Measurements from ENCODE around the gene HERPUD1.
"Not testable (repeated sequence)": the region's sequence is repeated elsewhere in the genome, so short reads cannot be mapped to it uniquely, and the experiment has no call there.

Gene HERPUD1, protein sequence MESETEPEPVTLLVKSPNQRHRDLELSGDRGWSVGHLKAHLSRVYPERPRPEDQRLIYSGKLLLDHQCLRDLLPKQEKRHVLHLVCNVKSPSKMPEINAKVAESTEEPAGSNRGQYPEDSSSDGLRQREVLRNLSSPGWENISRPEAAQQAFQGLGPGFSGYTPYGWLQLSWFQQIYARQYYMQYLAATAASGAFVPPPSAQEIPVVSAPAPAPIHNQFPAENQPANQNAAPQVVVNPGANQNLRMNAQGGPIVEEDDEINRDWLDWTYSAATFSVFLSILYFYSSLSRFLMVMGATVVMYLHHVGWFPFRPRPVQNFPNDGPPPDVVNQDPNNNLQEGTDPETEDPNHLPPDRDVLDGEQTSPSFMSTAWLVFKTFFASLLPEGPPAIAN

DNA sequence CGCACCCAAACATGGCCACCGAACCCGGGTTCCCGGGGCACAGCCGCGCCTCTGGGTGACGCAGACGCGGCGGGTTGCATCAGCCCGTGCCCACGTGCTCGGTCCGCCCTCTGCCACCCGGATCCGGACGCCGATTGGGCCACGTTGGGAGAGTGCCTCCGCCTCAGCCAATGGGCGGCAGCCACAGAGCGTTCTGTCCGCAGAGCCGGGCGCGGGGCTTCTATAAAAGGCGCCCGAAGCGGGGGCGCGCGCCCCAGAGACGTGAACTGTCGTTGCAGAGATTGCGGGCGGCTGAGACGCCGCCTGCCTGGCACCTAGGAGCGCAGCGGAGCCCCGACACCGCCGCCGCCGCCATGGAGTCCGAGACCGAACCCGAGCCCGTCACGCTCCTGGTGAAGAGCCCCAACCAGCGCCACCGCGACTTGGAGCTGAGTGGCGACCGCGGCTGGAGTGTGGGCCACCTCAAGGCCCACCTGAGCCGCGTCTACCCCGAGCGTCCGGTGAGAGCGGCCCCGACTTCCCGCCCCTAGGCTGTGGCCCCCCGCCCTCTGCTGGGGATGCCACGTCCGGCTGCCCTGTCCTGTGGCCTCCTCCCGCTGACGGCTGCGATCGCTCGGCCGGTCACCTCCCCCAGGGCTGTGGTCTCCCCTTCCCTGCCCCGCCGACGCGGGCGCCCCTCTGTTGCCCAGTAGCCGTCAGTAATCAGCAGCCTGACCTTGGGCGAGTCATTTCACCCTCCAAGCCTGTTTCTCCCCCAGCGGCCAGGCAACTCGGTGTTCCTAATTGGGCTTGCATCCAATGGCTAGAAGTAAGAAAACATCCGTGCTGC lies at the start of gene HERPUD1:
Gene HERPUD1 (plus strand): TSS at position 251 of the 829 bp plus-strand sequence. CDS start 103 bp downstream, at position 354.
- in situ Hi-C loops (cut with HindIII; ENCODE audit: low sequenced_read_pairs) = no loop called here

DNA sequence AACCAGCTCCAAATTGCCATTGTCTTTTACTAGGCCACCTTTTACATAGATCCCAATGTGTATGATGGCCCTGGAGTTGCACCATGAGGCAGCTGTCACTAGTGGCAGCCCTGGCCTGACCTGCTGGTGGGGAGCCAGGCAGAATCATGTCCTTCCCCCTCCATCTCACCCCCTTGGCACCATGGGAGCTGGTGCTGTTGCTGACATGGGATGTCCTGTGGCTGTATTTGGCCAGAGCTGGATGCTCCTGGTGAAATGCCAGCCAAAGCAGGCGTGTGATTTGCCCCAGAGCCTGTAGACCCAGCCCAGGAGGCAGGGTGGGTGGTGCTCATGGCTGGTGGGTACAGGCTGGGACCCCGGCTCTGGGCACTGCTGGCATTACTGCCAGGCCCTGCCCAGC lies 48.4 kb upstream of the HERPUD1 start:
- in situ Hi-C loops (cut with HindIII; ENCODE audit: low sequenced_read_pairs) = no loop called here

DNA sequence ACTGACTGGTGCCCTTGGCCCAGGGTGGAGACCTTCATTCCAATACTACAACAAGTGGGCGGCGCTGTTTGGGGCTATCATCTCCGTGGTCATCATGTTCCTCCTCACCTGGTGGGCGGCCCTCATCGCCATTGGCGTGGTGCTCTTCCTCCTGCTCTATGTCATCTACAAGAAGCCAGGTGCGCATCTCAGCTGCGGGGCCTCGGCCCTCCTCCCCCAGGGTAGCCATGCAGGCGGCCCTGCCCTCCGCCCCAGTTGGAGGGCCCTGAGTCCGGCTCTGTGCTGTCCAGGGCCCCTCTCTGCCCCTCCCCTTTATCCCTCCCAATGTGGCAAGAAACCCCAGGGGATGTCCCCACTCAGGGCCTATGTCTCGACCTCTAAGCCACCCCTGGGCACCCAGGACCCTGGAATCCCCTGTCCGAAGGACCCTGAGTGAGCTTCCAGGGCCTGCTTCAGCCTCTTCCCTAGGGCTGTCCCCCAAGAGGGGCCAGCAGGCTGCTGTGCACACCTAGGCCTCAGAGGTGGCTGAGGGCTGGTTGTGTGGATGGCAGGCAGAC lies 47.8 kb upstream of the HERPUD1 start:
- in situ Hi-C loops (cut with HindIII; ENCODE audit: low sequenced_read_pairs) = no loop called here

DNA sequence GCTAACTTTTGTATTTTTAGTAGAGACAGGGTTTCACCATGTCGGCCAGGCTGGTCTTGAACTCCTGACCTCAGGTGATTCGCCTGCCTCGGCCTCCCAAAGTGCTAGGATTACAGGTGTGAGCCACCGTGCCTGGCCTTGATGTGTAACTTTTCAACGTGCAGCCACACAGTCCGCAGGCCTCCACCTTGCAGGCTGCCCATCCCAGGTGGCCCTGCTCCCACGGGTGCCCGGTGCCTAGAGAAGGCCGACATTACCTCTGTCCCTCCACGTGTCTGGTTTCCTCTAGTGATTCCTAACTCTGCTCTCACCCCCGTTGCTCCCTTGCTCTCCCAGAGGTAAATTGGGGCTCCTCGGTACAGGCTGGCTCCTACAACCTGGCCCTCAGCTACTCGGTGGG lies 47.0 kb upstream of the HERPUD1 start:
- in situ Hi-C loops (cut with HindIII; ENCODE audit: low sequenced_read_pairs) = not testable (repeated sequence)

DNA sequence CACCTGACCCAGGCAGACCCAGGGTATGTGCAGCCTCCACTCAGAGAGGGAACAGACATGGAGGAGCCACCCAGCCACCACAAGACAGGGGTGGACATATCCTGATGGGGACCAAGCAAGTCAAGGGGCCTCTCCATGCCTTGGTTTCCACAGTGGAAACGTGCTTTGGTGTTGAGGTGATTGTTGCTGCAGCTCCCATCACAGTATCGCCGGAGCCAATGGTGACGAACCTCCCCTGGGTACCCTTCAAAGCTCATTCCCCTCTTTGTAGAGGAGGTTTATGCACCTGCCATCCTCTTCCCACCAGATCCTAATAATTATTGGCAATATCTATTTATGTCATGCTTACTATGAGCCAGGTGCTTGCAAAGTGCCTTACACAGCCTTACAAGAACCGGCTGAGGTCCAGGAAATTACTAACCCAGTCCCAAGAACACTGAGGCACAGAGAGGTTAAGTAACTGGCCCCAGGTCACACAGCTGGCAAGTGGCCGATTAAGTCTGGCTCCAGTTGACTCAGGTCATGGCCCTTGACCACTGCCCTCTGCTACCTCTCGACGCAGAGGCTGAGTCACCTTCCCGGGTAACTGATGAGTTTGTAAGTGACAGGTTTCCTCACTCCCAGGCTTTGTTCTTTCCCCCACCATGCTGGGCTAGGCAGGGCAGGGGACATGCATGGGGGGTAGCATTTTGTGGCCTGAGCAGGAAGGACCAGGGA lies 46.3 kb upstream of the HERPUD1 start:
- in situ Hi-C loops (cut with HindIII; ENCODE audit: low sequenced_read_pairs) = no loop called here

DNA sequence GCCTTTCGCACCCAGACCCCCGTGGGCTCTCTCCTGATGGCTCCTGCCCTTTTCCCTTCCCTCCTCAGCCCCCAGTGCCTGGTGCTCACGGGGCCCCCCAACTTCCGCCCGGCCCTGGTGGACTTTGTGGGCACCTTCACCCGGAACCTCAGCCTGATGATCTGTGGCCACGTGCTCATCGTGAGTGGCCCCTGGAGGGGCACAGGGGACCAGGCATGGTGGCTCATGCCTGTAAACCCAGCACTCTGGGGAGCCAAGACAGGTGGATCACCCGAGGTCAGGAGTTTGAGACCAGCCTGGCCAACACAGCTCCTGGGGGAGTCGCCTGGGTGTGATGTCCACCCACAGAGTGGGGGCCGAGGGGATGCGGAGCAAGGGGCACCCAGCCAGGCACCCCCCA lies 45.6 kb upstream of the HERPUD1 start:
- in situ Hi-C loops (cut with HindIII; ENCODE audit: low sequenced_read_pairs) = no loop called here

DNA sequence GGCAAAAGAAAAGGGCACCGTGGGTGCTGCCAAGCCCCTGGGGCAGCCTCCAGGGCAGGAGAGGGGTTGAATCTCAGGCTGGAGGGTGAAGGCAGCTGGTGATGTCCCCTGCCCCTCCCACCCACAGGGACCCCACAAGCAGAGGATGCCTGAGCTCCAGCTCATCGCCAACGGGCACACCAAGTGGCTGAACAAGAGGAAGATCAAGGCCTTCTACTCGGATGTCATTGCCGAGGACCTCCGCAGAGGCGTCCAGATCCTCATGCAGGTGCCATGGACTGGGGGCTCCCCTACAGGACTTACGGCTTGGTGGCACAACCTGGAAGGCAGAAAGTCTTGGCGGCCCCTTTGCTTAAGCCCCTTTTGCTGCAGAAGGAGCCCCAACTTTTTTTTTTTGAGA lies 45.1 kb upstream of the HERPUD1 start:
- in situ Hi-C loops (cut with HindIII; ENCODE audit: low sequenced_read_pairs) = no loop called here

DNA sequence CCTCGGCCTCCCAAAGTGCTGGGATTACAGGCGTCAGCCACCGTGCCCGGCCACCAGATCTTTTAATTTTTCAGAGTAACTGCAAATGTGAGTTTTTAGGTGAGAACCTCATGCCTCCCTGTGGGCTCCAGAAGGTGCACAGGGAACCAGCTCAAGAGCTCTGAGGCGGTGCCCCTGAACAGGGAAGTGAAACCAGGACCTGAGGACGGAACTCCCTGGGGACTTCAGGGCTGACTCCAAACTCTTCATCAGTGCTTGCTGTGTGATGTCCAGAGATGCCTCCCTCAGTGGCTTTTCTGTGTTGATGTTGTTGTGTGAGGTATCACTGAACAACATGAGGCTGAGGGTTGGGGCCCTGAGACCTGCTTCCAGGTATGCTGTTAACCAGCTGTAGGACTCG lies 43.1 kb upstream of the HERPUD1 start:
- in situ Hi-C loops (cut with HindIII; ENCODE audit: low sequenced_read_pairs) = no loop called here

DNA sequence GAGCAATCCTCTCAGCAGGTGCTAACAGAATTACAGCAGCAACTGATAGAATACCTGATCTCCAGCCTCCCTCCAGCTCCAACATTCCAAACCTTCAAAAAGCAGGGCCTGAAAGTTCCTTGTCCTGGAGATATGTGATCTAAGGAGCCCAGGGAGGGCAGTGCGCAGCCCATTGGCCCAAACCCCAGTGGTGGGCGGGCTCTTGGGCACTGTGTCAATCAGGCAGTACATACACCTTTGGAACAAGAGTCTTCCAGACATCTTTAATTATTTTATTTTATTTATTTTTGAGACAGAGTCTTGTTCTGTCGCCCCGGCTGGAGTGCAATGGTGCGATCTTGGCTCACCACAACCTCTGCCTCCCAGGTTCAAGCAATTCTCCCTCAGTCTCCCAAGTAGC lies 42.7 kb upstream of the HERPUD1 start:
- in situ Hi-C loops (cut with HindIII; ENCODE audit: low sequenced_read_pairs) = no loop called here

DNA sequence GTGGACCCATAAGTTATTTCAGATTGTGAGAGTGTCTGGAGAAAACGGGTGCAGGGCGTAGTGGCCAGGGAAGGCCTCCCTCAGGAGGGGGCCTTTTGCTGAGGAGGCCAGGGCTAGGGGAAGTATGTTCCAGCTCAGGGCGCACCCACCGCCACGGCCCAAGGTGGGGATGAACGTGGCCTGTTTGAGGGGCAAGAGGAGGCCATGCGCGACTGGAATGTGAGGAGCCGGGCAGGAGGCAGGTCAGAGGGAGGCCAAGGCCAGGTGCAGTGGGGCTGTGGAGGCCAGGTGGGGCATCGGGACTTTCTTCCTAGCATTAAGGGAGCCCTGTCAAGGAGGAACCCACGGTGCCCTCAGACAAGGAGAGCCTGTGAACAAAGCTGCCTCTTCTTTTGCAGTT lies 40.3 kb upstream of the HERPUD1 start:
- in situ Hi-C loops (cut with HindIII; ENCODE audit: low sequenced_read_pairs) = no loop called here

DNA sequence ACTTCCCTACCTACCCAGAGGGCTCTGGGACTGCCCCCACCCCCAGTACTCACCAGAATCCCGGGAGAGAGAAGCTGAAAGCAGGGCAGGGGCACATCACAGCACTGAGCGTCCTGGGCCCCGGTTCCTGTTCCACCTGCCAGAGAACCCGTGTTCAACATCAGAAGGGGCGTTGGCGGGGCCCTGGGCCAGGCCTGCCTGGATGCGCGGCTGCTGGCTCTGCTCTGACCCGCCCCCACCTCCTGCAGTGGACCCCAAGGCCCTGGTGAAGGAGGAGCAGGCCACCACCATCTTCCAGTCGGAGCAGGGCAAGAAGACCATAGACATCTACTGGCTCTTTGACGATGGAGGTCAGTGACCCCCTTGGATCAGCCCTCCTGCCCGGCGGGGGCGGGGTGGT lies 39.2 kb upstream of the HERPUD1 start:
- in situ Hi-C loops (cut with HindIII; ENCODE audit: low sequenced_read_pairs) = no loop called here

DNA sequence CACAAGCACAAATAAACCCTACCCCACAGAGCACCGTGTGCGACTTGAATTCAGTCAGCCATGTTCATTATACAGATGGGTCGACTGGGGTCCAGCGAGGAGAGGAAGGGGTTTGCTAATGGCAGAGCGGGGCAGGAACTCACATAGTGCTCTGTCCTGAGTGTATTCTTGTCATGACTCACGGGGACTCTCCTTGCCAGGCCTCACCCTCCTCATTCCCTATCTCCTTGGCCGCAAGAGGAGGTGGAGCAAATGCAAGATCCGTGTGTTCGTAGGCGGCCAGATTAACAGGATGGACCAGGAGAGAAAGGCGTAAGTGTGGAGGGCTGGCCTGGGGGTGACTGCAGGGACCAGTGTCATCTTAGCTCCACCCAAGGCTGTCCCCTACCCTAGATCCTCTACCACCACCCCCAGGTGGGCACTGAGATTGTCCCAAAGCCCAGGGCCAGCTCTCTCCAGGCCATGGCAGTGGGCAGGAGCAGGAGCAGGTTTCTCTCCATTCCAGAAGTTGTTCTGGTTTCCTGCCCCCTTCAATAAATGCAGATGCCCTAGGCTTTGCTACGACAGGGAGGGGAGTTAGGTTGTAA lies 37.5 kb upstream of the HERPUD1 start:
- in situ Hi-C loops (cut with HindIII; ENCODE audit: low sequenced_read_pairs) = no loop called here

DNA sequence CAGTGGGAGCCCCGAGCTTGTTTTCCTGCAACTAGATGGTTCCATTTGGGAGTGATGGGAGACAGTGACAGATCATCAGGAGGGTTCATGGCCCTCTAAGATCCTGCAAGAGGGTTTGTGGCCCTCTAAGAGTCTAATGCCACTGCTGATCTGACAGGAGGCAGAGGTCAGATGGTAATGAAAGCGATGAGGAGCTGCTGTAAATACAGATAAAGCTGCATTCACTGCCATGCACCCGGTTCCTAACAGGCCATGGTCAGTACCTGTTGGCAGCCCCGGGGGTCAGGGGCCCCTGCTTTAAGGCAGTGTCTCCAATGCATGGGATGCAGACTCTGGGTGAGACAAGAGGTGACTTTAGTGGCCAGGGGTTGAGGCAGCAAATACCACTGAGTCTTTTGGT lies 36.1 kb upstream of the HERPUD1 start:
- in situ Hi-C loops (cut with HindIII; ENCODE audit: low sequenced_read_pairs) = no loop called here

DNA sequence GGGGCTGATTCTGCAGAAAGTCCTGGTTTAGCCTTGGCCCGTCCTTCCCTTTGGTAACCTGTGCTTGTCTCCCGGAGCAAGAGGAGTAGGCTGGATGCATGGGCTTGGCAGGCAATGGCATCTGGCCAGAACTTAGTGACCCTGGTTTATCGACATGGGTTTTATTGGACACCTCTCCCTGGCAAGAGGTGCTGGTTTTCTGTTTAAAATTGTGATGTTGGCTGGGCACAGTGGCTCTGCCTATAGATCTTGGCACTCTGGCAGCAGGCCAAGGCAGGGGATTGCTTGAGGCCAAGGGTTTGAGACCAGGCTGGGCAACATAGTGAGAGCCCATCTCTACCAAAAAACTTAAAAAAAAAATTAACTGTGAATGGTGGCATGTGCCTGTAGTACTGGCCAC lies 35.7 kb upstream of the HERPUD1 start:
- in situ Hi-C loops (cut with HindIII; ENCODE audit: low sequenced_read_pairs) = no loop called here

DNA sequence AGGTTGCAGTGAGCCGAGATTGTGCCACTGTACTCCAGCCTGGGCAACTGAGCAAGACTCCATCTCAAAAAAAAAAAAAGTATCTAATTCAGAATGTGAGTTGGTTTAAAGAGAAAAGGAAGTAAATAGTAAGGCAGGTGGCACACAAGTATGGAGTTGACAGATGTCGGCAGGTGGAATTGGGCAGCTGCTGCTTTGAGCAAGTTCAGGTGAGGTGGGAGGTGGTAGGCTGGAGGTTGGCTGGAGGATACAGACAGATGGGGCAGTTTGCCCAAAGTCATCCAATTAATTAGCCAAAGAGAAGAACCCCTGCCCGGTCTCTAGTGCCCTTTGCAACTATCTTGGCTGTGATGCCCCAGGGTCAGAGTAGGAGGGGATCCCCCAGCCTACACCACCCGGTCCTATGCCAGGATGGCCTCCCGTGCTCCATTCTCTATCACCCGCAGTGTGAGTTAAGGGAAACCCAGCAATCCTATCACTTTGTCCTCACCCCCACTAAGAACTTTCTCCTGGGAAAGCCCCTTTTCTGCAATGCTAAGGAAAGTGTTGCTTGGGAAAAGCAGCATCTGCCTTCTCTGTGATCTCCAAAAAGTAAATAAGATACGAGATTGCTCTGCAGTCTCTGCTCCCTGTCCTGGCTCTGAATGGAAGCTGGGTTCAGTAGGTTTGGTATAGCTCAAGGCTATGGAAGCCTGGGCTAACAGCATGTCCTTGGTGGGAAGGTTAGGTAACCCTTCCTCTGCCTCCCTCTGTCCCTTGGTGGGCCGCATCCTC lies 34.7 kb upstream of the HERPUD1 start:
- in situ Hi-C loops (cut with HindIII; ENCODE audit: low sequenced_read_pairs) = no loop called here

DNA sequence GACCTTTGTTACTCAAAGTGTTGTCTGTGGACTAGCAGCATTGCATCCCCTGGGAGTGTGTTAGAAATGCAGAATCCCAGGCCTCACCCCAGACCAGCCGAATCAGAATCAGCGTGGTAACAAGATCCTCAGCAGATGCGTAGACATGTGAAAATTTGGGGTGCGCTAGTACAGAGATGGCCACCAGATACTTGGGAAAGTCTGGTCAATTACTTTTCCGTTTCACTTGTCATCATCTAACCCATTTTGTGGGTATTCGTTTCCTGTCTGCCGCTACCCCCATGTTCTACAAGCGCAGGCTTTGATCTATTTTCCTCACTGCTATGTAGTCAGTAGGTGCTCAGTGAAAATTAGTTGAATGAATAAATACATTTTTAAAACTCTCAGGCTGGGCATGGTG lies 33.1 kb upstream of the HERPUD1 start:
- in situ Hi-C loops (cut with HindIII; ENCODE audit: low sequenced_read_pairs) = no loop called here

DNA sequence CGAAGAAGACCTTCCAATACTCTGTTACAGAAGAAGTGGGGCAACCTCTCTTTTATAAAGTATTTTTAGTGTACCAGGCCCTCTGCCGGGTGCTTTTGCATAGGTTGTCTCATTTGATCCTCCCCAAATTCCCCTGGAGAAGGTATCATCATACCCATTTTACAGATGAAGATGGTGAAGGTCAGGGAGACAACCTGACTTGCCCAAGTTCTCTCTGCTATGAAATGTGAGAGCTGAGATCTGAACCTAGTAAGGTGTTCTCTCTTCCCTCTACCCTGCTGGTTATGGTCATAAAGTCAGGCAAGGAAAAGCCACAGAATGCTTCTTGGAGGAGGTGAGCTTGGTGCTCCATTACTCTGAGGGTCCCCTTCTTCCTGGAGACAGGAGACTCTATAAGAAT lies 28.1 kb upstream of the HERPUD1 start:
- in situ Hi-C loops (cut with HindIII; ENCODE audit: low sequenced_read_pairs) = no loop called here

DNA sequence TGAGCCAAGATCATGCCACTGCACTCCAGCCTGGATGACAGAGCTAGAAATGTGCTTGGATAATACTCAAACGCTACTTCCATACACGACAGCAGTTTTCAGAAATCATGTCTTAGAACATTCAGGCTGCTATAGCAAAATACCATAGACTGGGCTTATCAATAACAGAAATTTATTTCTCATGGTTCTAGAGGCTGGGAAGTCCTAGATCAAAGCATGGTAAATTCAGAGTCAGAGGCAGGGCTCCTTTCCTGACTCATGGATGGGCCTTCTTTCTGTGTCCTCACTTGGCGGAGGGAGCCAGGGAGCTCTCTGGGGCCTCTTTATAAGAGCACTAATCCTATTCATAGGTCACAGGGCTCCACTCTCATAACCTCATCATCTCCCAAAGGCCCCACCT lies 24.5 kb upstream of the HERPUD1 start:
- in situ Hi-C loops (cut with HindIII; ENCODE audit: low sequenced_read_pairs) = no loop called here

DNA sequence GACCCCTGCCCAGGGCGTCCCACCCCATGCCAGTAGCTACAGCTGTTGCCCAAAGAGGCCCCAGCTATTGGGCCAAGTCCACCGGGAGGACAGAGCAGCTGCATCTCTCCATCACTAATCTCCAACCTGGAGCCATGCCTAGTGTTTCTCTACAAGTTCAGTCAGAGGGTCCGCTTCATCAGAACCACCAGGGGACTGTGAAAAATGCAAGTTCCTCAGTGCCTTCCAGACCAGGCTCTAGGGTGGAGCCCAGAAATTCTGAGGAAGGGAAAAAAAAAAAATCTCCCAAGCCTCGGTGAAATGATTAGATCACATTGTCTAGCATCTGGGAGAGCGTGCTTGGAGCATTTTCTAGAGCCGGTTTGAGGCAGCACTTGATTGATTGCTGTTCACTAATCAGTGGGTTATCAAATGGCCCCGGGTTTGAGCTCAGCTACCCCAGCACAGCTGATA lies 22.4 kb upstream of the HERPUD1 start:
- in situ Hi-C loops (cut with HindIII; ENCODE audit: low sequenced_read_pairs) = no loop called here

DNA sequence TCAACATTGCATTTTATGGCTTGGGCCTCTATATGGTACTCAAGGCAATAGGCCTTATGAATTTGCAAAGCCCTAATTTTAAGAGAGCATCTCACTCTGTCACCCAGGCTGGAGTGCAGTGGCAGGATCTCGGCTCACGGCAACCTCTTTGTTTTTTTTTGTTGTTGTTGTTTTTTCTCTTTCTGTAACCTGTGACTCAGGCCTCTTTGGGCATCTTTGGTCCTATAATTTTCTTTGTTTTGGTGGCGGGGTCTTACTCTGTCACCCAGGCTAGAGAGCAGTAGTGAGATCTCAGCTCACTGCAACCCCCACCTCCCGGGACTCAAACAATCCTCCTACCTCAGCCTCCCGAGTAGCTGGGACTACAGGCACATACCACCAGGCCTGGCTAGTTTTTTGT lies 21.8 kb upstream of the HERPUD1 start:
- in situ Hi-C loops (cut with HindIII; ENCODE audit: low sequenced_read_pairs) = no loop called here

All from endothelial cell of hepatic sinusoid (primary cell).